WTC11 (cell line): ENCODE results near the gene TMED10.

Source experiments
- CTCF ChIP-seq: fragments of 200-600 bp; IDR thresholded peaks from 2 replicates; pipeline ENCODE4 v1.8.0; 2022; ENCODE audit warnings: antibody characterized with exemption
- FOXJ3 ChIP-seq: sonication (generic); formaldehyde crosslinking; IDR thresholded peaks from 2 replicates; pipeline ENCODE4 v1.9.0; 2021; ENCODE audit warnings: missing genetic modification reagents, mild to moderate bottlenecking, borderline replicate concordance
- JUN ChIP-seq: sonication (generic); formaldehyde crosslinking; IDR thresholded peaks from 2 replicates; pipeline ENCODE4 v1.8.0; 2023; ENCODE audit warnings: mild to moderate bottlenecking, missing genetic modification reagents
- NR2C2 ChIP-seq: sonication (generic); formaldehyde crosslinking; IDR thresholded peaks from 2 replicates; pipeline ENCODE4 v1.8.0; 2022; ENCODE audit warnings: mild to moderate bottlenecking, missing genetic modification reagents
- TEAD4 ChIP-seq: sonication (generic); formaldehyde crosslinking; IDR thresholded peaks from 2 replicates; pipeline ENCODE4 v1.8.0; 2022; ENCODE audit warnings: mild to moderate bottlenecking, missing genetic modification reagents
- TP53 ChIP-seq: sonication (generic); formaldehyde crosslinking; IDR thresholded peaks from 2 replicates; pipeline ENCODE4 v1.8.1; 2023; ENCODE audit warnings: mild to moderate bottlenecking, missing genetic modification reagents
- TF ChIP-seq, protein P1 (sequence below): sonication (generic); formaldehyde crosslinking; IDR thresholded peaks from 2 replicates; pipeline ENCODE4 v1.8.1; 2023; ENCODE audit warnings: mild to moderate bottlenecking, missing genetic modification reagents, moderate library complexity

- TF ChIP-seq CTCF (no peak), NR2C2 (CRISPR knock-in tag) (no peak), JUN (CRISPR knock-in tag) (no peak), TEAD4 (CRISPR knock-in tag) (no peak), TP53 (CRISPR knock-in tag) (no peak), FOXJ3 (no peak)
- TF ChIP-seq, protein P1, sequence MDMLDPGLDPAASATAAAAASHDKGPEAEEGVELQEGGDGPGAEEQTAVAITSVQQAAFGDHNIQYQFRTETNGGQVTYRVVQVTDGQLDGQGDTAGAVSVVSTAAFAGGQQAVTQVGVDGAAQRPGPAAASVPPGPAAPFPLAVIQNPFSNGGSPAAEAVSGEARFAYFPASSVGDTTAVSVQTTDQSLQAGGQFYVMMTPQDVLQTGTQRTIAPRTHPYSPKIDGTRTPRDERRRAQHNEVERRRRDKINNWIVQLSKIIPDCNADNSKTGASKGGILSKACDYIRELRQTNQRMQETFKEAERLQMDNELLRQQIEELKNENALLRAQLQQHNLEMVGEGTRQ (CRISPR knock-in tag), result no peak
Observed at GRCh38 chr14:75170772-75171171, 5.6 kb downstream of the TMED10 start.
